Chondrocyte (in vitro differentiated cells): ENCODE results near the gene STK38L. TPM values are rescaled to one million over a fixed set of nuclear protein-coding genes. Genes with fewer than 3 reads are reported as not detected.

Source experiments
- DNase-seq: peaks from one replicate; pipeline ENCODE4 v3.0.0; 2021; ENCODE audit warnings: mixed read lengths, low spot score
- H3K27ac Mint-ChIP-seq: one replicate; pipeline ENCODE4 v1.8.0; 2021; ENCODE audit warnings: mild to moderate bottlenecking, moderate library complexity, mixed read lengths; ENCODE audit not compliant: unreplicated experiment
- H3K27me3 Mint-ChIP-seq: 2 replicates; pipeline ENCODE4 v1.8.0; 2021; ENCODE audit warnings: low read depth, mixed read lengths
- H3K36me3 Mint-ChIP-seq: 2 replicates; pipeline ENCODE4 v1.8.0; 2021; ENCODE audit warnings: low read depth, mixed read lengths
- H3K4me1 Mint-ChIP-seq: 2 replicates; pipeline ENCODE4 v1.8.0; 2021; ENCODE audit warnings: low read depth, mild to moderate bottlenecking, mixed read lengths
- H3K4me3 Mint-ChIP-seq: one replicate; pipeline ENCODE4 v1.8.0; 2021; ENCODE audit warnings: mild to moderate bottlenecking, moderate library complexity, mixed read lengths; ENCODE audit not compliant: unreplicated experiment
- H3K9me3 Mint-ChIP-seq: 2 replicates; pipeline ENCODE4 v1.8.0; 2021; ENCODE audit warnings: low read depth, mixed read lengths
- total RNA-seq: library from RNA; stranded (reverse); gene quantifications from 3 replicates; pipeline ENCODE4 v1.2.1, GENCODE V29; 2021
- TF ChIP-seq, protein P1 (sequence below): fragments of 200-600 bp; sonication (generic); IDR thresholded peaks from 2 replicates; pipeline ENCODE4 v1.5.0; 2021; ENCODE audit warnings: antibody characterized with exemption, mild to moderate bottlenecking, moderate library complexity

STK38L gene
- total RNA-seq, 1 donor from 2014 or later, result 219 TPM

DNA sequence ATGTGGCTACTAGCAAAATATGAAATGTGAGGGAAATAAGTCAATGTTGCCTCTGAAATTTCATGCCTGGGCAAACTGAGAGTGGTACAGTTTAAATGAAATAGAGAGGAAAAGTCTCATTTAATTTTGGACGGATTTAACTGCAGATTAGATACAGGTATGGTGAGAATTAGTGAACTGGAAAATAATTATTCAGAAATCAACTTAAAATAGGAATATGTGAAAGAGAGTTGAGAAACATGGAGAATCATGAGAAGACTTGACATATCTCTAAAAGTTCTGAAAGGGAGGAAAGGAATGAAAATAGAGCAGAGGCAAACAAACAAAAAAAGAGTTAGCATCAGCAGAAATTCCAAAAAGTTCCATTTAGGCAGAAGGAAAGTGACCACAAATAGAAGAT, 55.0 kb downstream of the STK38L start:
- Mint-ChIP-seq H3K27me3 (no peaks in the 10 kb centered on the region), H3K4me3 (peak overlapping the region; percentile 1), H3K9me3 (peaks cover 7% of the 10 kb centered on the region), H3K4me1 (peaks cover 82% of the 10 kb centered on the region), H3K36me3 (peaks cover 42% of the 10 kb centered on the region), H3K27ac (peak overlapping the region; percentile 82)
- DNase-seq, result no peak
- TF ChIP-seq, protein P1, sequence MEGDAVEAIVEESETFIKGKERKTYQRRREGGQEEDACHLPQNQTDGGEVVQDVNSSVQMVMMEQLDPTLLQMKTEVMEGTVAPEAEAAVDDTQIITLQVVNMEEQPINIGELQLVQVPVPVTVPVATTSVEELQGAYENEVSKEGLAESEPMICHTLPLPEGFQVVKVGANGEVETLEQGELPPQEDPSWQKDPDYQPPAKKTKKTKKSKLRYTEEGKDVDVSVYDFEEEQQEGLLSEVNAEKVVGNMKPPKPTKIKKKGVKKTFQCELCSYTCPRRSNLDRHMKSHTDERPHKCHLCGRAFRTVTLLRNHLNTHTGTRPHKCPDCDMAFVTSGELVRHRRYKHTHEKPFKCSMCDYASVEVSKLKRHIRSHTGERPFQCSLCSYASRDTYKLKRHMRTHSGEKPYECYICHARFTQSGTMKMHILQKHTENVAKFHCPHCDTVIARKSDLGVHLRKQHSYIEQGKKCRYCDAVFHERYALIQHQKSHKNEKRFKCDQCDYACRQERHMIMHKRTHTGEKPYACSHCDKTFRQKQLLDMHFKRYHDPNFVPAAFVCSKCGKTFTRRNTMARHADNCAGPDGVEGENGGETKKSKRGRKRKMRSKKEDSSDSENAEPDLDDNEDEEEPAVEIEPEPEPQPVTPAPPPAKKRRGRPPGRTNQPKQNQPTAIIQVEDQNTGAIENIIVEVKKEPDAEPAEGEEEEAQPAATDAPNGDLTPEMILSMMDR, result no peak

DNA sequence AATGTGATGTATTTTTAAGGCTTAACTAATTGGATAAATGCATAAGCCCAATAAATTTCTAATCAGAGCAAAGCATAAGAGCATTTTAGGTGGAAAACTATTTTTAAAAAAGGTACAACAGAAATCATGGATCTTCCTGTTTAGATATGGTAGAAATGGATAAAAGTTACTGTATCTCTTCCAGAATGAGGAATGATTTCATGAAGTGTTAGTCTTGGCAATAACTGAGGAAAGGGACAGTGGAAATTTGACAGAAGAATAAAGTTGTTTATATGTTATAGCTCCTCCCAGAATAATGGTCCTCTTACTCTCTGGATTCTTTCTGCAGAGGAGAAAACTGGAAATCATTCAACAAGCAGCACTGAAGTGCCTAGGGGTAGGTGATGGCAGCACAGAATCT, 56.1 kb downstream of the STK38L start:
- TF ChIP-seq, protein P1, result no peak
- peak overlapping the region; percentile 62 for H3K27ac Mint-ChIP-seq
- peaks cover 7% of the 10 kb centered on the region for H3K9me3 Mint-ChIP-seq
- peaks cover 42% of the 10 kb centered on the region for H3K36me3 Mint-ChIP-seq
- no peak for DNase-seq
- no peak overlapping the region for H3K4me3 Mint-ChIP-seq
- no peaks in the 10 kb centered on the region for H3K27me3 Mint-ChIP-seq
- peaks cover 72% of the 10 kb centered on the region for H3K4me1 Mint-ChIP-seq

DNA sequence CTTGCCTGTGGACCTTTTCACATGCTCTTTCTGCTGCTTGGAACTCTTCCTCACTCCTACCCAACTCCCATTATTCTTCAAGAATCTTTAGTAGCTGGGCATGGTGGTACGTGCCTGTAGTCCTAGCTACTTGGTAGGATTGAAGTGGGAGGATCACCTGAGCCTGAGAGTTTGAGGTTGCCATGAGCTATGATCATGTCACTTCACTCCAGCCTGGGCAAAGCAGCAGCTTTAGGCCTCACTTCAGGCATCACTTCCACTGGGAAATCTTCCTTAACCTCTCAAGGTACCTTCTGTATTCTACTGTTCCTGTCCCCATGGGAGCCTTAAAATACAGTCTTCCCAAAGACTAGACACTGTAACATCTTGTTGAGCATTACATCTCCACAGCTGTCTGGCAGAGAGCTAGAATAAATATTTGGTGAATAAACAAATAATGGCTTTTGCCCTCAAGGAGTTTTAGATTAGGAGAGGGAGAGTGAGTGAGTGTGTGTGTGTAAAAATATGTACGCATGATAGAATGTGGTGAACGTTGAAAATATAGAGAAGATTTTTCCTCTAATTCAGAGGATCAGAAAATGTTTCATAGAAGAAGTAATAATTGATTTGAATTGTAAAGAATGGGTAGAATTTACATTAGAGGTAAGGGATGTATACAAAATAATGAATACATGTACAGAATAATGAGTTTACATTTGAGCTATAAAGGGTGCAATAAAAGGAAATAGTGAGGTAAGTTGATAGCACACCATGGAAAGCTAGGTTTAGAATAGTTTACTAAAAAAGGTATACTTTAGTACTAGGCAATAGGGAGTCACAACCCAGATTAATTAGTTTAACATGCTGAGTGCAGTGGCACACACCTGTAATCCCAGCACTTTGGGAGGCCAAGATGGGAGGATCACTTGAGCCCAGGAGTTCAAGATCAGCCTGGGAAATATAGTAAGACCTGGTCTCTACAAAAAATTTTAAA, 59.3 kb downstream of the STK38L start:
- H3K27ac Mint-ChIP-seq, result peak overlapping the region; percentile 67
- TF ChIP-seq, protein P1, result no peak
- H3K4me1 Mint-ChIP-seq, result peaks cover 61% of the 10 kb centered on the region
- DNase-seq, result no peak
- peaks cover 7% of the 10 kb centered on the region for H3K9me3 Mint-ChIP-seq
- peak overlapping the region; percentile 3 for H3K4me3 Mint-ChIP-seq
- peaks cover 38% of the 10 kb centered on the region for H3K36me3 Mint-ChIP-seq
- H3K27me3 Mint-ChIP-seq, result no peaks in the 10 kb centered on the region

DNA sequence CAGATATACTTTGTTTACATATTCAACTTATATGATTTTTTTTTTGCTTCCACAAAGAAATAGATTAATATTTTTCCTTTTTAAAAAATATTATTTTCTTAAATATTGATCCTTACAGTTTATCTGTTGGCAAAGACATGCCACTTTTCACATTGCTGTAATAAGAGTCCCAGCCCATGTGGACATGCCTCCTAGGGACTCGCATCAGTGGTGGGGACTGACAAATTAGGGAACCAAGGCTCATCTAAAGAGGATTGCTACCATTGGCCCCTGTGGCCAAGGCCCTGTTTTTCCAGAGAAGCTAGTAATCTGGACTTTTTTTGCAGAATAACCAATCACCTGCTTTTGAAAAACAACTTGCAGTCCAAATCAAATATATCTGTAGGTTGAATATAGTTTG, 60.8 kb downstream of the STK38L start:
- H3K4me1 Mint-ChIP-seq, result peaks cover 47% of the 10 kb centered on the region
- DNase-seq, result no peak

More for the DNA sequence above, 60.8 kb downstream of the STK38L start:
- Mint-ChIP-seq H3K27ac (no peak overlapping the region), H3K36me3 (peaks cover 32% of the 10 kb centered on the region), H3K9me3 (no peaks in the 10 kb centered on the region), H3K4me3 (no peak overlapping the region), H3K27me3 (no peaks in the 10 kb centered on the region)
- TF ChIP-seq, protein P1, result no peak
